GM19468 (cell line): ENCODE data around the gene RAB24.
A peak's percentile ranks its signal among the peaks of the same experiment; 100 is the strongest.
"Not testable (repeated sequence)": the region's sequence is repeated elsewhere in the genome, so short reads cannot be mapped to it uniquely, and the experiment has no call there.

Source experiments
- ATAC-seq: cut with Tn5 transposase; IDR thresholded peaks from one replicate; pipeline ENCODE4 v1.9.1; 2021; ENCODE audit warnings: mild to moderate bottlenecking, moderate library complexity, moderate number of reproducible peaks; ENCODE audit not compliant: unreplicated experiment; ENCODE audit errors: extremely low read depth

RAB24 gene

DNA sequence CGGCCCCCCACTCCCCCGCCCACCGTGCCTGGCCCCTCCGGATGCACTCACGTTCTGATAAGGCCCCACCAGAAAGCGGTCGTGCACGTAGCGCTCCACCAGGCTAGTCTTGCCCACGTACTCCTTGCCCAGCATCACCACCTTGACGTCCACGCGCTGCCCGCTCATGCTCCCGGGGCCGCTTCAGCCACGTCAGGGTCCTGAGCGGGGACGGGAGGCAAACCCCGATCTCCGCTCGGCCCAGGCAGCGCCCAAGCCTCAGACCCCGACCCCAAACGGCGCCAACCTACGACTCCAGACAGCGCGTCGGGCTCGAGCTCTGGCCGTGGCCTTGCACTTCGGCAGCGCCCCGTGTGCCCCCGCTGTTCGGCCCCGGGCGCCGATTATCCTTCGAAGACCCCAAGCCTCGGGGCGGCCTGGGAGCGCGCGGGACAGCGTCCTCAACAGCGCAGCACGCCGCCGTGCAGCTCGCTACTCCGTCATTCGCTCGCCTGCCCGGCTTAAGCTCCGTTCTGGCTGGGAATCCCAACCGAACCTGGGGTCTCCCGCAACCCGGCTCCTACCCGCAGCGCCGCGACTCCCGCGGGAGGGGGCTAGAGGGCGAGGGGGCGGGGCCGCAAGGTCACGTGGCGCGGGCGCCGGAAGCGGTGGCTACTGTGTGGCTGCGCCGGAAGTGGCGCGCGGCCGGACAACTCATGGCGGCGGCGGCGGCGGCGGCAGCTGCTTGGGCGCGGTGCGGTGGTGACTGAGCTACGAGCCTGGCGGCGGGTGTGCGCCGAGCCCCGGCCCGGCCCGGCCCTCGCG lies at the start of gene RAB24, which contains the start of gene PRELID1:
RAB24 (minus strand) TSS at position 599 of the 804 bp plus-strand sequence; CDS start at position 168, 431 bp downstream.
PRELID1 (plus strand) TSS at position 679 of the 804 bp plus-strand sequence. CDS start 187 bp downstream, outside the sequence.
- peak; percentile 27 for ATAC-seq

DNA sequence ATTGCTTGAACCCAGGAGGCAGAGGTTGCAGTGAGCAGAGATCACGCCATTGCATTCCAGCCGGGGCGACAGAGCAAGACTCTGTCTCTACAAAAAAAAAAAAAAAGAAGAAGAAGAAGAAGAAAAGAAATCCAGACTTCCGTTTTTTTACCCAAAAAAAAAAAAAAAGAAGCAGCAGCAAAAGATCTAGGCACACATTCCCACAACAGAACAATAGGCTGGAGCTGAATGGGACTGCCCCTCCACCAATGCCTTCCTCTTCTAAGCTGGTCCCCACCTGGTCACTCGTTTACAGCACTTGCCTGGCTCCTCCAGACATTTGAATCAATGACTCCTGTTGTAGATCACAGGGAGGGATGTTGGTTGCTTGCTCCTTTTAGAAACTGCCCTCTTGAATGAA lies 49.6 kb upstream of the RAB24 start:
- ATAC-seq = no peak

GRCh38 chr5:177351392-177352329 lies 48.1 kb upstream of the RAB24 start, which contains the start of gene LMAN2:
TSS of gene LMAN2 (minus strand) at chr5:177351668. CDS start at chr5:177351647, 21 bp downstream.
- ATAC-seq = no peak

- no peak for ATAC-seq
These were observed 47.4 kb upstream of the RAB24 start for GRCh38 chr5:177350776-177351391.

GRCh38 chr5:177349762-177350161 lies 46.2 kb upstream of the RAB24 start:
- ATAC-seq = no peak

GRCh38 chr5:177349362-177349647 lies 45.8 kb upstream of the RAB24 start:
- ATAC-seq = no peak

GRCh38 chr5:177347699-177348098 lies 44.2 kb upstream of the RAB24 start:
- ATAC-seq = no peak

GRCh38 chr5:177346820-177347219 lies 43.3 kb upstream of the RAB24 start:
- ATAC-seq = no peak

- ATAC-seq = no peak
These were observed 41.4 kb upstream of the RAB24 start for GRCh38 chr5:177344891-177345290.

- ATAC-seq = no peak
These were observed 40.3 kb upstream of the RAB24 start for GRCh38 chr5:177343777-177344176.

- ATAC-seq = not testable (repeated sequence)
These were observed 39.5 kb upstream of the RAB24 start for GRCh38 chr5:177343000-177343399.

GRCh38 chr5:177339107-177339638 lies 35.7 kb upstream of the RAB24 start:
- no peak for ATAC-seq

- ATAC-seq = no peak
These were observed 35.0 kb upstream of the RAB24 start for GRCh38 chr5:177338251-177339106.

- ATAC-seq = no peak
These were observed 33.3 kb upstream of the RAB24 start for GRCh38 chr5:177336603-177337494.

DNA sequence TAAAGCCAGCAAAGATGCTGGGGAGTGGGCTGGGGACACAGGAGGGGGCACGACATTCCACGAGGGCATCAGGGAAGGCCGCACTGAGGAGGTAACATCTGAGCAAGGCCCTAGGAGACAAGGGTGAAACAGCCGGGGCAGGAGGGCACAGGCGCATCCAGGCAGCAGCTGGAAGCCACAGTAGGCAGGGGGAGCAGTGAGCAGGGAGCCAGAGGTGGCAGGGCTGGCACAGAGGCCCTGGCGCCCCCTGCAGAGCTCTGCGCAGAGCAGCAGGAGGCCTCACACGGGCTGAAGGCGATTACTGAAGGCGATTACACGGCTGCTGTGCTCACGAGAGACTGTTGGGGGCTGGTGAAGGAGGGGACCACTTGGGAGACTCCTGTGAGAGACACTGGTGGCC lies 32.6 kb upstream of the RAB24 start:
- no peak for ATAC-seq

GRCh38 chr5:177335701-177336065 lies 32.2 kb upstream of the RAB24 start:
- no peak for ATAC-seq

DNA sequence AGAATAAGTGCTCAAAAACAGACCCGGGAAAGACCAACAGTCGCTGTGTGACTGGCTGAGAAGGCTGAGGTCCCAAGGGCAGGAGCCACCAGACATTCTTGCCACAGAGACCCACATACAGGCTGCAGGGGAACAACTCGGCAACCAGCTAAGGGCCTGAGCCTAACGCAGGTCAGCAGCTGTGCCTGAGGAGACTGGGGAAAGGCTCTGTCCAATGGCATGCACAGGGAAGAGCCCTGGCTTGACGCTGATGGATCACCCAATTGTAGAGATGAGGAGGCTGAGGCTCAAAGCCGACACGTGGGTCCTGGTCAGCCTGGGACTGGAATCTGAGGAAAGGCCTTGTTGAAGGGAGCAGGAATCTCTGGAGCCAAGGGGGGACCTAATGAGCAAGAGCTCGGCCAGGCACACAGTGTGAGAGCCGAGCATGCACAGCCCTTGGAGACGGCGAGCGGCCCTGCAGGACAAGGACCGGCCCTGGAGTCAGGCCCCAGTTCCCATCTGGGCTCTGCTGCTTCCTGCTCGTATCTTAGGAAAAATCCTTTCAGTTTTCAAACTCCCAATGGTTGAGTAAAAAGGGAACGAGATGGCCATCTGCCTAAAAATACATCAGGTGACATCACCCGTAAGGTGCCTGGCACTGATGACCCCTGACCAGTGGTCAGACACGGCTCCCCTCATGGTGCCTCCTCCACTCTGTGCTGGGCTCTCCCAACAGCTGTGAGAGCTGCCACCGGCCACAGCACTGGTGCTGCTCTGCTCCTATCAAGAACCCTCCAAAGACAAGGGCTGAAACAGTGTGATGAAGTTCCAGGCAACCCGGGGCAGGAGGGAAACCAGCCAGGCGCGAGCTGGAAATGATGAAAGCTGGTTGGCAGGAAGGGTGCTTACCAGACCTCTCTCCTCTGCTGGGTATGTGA lies 31.5 kb upstream of the RAB24 start:
- ATAC-seq = no peak
